HG02759 (cell line): ENCODE results near the gene PNPLA1.

Source experiments
- ATAC-seq: cut with Tn5 transposase; IDR thresholded peaks from one replicate; pipeline ENCODE4 v1.9.1; 2021; ENCODE audit warnings: mild to moderate bottlenecking, moderate library complexity; ENCODE audit not compliant: unreplicated experiment

The PNPLA1 gene

GRCh38 chr6:36314221-36315014, 44.6 kb downstream of the PNPLA1 start:
- no peak for ATAC-seq

GRCh38 chr6:36315921-36316320, 46.1 kb downstream of the PNPLA1 start:
- ATAC-seq, result no peak

- ATAC-seq, result no peak
These were observed 47.8 kb downstream of the PNPLA1 start for GRCh38 chr6:36317623-36318022.

- ATAC-seq, result no peak
These were observed 49.0 kb downstream of the PNPLA1 start for GRCh38 chr6:36318690-36319435.

GRCh38 chr6:36319436-36319762, 49.5 kb downstream of the PNPLA1 start:
- ATAC-seq, result no peak

GRCh38 chr6:36319821-36320220, 50.0 kb downstream of the PNPLA1 start:
- ATAC-seq, result no peak

- ATAC-seq, result no peak
These were observed 50.6 kb downstream of the PNPLA1 start for GRCh38 chr6:36320475-36320874.

- no peak for ATAC-seq
These were observed 52.7 kb downstream of the PNPLA1 start for GRCh38 chr6:36322591-36322990.

GRCh38 chr6:36323062-36323461, 53.2 kb downstream of the PNPLA1 start:
- no peak for ATAC-seq

- no peak for ATAC-seq
These were observed 54.3 kb downstream of the PNPLA1 start for GRCh38 chr6:36324191-36324590.

GRCh38 chr6:36324715-36325114, 54.9 kb downstream of the PNPLA1 start:
- no peak for ATAC-seq

GRCh38 chr6:36326356-36326995, 56.6 kb downstream of the PNPLA1 start:
- ATAC-seq, result no peak

GRCh38 chr6:36327226-36327918, 57.5 kb downstream of the PNPLA1 start:
- no peak for ATAC-seq

- no peak for ATAC-seq
These were observed 58.0 kb downstream of the PNPLA1 start for GRCh38 chr6:36327919-36328236.

GRCh38 chr6:36328600-36328999, 58.7 kb downstream of the PNPLA1 start:
- no peak for ATAC-seq

GRCh38 chr6:36329798-36330291, 60.0 kb downstream of the PNPLA1 start:
- no peak for ATAC-seq

GRCh38 chr6:36330366-36330765, 60.5 kb downstream of the PNPLA1 start:
- ATAC-seq, result no peak

GRCh38 chr6:36331381-36331780, 61.5 kb downstream of the PNPLA1 start:
- no peak for ATAC-seq

- no peak for ATAC-seq
These were observed 63.5 kb downstream of the PNPLA1 start for GRCh38 chr6:36333171-36333895.

GRCh38 chr6:36333931-36334725, 64.3 kb downstream of the PNPLA1 start:
- no peak for ATAC-seq
